HG02973 (cell line): ENCODE measurements around the gene IKBKG.
"Not testable (repeated sequence)": the region's sequence is repeated elsewhere in the genome, so short reads cannot be mapped to it uniquely, and the experiment has no call there.

Experiments
- ATAC-seq: cut with Tn5 transposase; IDR thresholded peaks from one replicate; pipeline ENCODE4 v1.9.1; 2021; ENCODE audit warnings: moderate library complexity; ENCODE audit not compliant: unreplicated experiment

The IKBKG gene

DNA sequence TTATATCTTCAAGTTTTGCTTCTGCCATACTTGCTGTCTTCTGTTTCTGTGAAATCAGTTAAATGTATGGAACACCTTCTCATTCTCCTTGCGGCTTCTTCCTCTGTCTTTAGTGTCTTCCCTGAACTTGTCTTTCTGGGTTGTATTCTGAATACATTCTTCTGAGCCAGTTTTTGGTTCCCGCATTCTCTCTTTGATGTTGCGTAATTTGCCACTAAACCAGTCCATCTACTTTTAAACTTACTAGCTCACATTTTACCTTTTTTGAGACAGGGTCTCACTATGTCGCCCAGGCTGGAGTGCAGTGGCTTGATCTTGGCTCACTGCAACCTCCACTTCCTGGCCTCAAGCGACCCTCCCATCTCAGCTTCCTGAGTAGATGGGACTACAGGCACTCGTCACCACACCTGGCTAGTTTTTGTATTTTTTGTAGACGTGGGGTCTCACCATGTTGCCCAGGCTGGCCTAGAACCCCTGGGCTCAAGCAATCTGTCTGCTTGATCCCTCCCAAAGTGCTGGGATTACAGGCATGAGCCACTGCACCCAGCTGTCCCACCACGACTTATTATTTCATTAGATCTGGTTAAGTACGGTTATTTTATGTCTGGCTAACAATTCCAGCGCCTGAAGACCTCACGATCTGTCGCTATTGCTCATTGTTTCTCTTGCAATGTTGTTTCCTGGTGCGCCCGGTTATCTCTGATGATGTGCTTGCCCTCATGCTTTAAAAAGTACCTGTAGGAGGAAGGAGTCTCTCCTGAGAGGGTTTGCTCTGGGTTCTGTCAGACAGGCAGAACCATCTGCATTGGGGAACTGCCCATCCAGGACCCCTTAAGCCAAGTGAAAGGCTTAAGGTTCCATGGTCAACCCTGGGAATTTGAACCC lies 21.6 kb upstream of the IKBKG start:
- ATAC-seq, result no peak

DNA sequence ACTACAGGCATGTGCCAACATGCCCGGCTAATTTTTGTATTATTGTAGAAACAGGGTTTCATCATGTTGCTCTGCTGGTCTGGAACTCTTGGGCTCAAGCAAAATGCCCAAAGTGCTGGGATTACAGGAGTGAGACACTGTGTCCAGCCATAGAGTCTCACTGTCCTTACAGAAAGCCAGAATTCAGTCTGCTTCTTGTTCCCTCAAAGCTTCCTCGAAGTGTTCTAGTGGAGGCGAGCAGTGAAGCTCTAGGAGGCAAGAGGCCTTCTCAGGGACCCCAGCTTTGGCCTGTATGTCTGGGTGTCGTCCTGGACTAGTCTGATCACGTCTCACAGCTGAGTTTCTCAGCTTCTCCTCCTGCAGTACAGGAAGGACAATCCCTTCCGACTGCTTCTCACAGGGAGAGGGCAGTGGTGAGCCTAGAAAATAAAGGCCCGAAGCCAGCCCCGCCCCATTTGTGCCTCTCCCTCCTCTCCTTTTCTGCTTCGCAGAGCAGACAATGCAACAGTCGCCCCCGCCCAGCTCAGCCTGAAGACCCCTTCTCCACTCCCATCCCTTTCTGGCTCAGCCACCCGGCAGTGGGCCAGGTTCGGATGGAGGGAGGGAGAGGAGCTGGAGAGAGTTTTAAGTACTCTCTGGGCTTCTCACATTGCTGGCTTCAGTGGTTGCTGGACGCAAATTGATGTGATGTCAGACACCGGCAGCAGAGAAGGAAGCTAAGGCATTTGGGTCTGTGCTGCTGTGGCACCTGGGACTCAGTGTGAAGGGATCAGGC lies 20.3 kb upstream of the IKBKG start:
- ATAC-seq, result peak; percentile 84

DNA sequence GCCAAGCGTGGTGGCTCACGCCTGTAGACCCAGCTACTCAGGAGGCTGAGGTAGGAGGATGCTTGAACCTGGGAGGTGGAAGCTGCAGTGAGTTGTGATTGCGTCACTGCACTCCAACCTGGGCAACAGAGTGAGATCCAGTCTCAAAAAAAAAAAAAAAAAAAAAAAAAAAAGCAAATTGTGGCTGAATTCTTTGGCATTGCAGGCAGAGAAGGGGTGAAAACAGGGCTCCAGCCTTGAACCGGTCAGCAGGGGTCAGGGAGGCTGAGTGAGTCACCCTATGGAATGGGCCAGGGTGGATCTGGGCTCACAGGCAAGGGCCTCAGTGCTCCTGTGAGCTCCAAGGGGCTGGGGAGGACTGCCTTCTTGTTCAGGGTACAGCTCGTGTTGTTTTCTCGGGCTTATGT lies 18.2 kb upstream of the IKBKG start:
- no peak for ATAC-seq

DNA sequence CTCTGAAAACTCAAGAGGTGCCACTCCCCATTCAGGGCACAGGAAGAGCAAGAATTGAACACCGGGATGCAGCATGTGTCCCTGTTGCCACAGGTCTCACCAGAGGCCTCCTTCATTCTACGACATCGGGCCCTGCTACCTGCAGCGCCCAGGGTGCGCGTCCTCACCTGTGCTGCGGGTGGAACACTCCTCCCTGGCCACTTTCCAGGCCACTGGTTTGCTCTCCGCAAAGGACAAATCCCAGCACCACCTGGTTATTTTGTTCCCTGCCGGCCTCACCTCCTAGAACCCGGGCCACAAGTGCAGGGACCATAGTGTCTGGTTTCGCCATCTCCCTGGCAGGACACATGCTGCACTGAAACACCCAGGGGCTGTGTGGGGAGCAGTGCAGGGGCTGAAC lies 17.1 kb upstream of the IKBKG start:
- no peak for ATAC-seq

DNA sequence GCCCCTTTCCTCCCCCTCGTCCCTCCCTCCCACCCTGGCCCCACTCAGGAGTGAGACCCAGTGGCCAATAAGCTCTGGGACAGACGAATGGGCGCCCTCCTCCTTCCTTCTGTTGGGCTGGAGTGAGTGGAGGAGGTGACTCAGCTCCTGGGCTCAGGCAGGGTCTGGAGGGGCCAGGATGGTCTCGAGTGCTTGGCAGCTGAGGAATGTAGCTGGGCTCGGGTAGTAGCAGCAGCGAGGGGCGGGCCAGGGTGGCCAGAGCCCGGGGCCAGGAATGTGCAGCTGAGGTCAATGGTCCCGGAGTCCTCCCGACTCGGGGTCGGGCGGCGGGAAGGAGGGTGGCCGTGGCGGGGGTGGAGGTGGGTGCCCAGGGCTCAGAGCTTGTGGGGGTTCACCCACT lies 15.8 kb upstream of the IKBKG start:
- ATAC-seq, result no peak

DNA sequence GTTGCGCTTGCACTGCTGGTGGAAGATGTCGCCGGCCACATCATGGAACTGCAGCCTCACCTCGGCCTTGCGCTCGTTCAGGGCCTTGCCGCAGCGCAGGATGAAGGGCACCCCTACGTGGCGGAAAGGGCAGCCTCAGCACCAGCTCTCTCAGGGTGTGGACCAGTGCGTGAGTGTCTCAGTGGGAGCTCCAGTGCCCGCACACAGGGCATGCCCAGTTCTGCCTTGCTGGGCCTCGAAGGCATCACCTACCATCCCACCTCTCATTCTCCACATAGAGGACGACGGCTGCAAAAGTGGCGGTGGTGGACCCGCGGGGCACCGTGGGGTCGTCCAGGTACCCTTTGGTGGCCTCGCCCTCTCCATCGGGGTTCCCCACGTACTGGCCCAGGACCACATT lies 14.7 kb upstream of the IKBKG start:
- no peak for ATAC-seq

DNA sequence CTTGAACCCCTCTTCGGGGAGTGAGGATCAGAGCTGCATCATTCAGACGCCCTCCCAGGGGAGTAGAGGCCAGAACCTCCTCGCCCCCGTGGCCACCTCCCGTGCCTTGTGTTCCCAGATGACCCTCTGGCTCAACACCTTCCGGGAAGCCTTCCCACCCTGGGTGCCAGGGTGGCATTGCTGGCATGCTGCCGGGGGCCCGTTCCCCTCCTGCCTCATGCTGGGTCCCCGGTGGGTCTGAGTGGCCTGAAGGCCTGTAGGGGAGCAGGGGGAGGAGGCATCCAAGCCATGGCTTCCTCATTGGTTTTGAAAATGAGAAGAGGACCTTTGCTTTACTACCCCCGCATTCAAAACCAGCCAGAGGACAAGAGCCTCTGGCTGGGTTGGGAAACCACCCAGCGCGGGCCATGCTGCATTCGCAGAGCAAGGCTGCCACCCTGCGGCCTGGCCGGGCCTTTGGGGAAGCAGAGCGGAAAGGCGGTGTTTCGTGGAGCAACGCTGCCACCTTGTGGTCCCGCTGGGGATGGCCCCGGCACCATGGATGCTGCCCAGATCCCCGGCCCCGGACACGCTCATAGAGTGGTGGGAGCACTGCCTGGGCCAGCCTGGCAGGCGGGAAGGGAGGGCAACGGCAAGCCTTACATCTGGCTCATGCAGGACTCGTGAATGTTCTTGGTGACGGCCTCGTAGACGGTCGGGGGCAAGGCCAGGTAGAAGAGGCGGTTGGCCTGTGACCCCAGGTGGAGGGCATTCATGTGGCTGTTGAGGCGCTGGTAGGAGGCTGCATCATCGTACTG lies 12.7 kb upstream of the IKBKG start:
- peak; percentile 76 for ATAC-seq

DNA sequence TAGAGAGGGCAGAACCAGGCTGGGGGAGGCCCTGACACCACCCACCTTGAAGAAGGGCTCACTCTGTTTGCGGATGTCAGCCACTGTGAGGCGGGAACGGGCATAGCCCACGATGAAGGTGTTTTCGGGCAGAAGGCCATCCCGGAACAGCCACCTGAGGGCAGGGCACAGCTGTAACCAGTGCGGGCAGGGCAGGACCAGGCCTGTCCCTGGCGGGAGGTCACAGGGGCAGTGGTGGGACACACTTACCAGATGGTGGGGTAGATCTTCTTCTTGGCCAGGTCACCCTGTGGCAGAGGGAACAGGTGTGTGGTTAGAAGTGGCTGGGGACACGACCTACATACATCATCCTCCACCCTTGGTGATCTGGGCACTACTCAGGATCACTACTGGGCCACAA lies 11.5 kb upstream of the IKBKG start:
- no peak for ATAC-seq

DNA sequence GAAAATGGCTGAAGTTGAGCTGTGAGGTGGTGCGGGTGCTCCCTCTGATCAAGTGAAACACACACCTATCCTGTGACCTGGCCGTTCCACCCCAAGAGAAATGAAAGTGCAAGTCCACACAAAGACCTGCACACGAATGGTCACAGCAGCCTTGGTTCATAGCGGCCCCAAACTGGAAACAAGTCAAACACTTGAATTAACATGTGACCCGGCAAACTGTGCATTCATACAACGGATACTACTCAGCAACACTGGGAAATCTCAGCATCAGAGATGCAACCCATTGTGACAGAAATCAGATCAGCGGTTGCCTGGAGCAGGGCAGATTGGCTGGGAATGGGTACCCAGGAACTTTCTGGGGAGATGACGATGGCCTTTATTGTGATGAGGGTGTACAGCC lies 8.3 kb upstream of the IKBKG start:
- no peak for ATAC-seq

DNA sequence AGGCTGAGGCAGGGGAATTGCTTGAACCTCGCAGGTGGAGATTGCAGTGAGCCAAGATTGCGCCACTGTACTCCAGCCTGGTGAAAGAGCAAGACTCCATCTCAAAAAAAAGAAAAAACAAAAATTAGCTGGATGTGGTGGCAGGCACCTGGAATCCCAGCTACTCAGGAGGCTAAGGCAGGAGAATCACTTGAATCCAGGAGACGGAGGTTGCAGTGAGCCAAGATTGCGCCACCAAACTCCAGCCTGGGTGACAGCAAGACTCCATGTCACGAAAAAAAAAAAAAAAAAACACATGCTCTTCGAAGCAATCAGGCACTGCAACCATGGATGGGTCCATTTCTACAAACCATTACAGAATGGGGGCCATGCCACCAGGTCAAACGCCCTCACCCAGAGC lies 7.1 kb upstream of the IKBKG start:
- ATAC-seq, result not testable (repeated sequence)

DNA sequence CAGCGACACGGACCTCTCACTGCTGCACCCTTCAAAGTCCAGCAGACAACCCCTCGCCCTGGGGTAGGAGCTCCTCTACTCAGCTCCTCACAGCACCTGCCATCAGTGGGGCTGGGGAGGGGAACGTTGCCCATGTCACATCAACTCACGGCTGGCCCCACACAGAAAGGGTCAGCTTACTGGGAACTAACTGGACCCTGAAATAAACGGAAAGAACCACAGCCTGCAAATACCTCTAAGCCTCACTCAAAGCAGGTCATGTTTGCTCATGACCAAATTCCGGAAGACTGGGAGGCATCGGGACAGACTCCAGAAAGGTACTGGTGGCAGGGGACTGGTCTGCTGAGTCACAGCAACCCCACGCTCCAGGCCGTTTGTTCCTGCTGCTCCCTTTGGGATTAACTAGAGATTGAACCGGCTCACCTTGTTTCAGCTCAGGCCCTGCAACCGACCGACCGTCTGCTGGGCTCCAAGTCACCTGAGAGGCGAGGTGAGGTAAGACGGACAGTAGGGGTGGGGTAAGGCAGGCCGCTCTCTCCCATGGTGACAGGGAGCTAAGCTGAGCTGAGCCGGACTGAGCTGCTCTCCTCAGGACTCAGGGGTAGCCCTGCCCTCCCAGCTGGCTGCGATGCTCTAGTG lies 6.4 kb upstream of the IKBKG start:
- no peak for ATAC-seq

DNA sequence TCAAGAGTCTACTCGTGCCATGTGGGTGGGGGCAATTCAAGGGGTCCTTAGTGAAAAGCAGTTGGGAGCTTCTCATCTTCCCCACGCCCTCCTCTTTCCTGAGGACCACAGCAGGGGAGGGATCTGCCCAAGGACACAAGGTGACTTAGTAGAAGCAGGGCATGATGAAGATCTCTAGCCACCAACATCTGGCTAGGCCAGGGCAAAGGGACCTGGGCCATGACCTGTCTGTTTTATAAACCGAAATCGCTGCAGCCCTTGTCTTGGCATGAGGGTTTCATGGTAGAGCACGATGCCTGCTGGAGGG lies 5.9 kb upstream of the IKBKG start:
- no peak for ATAC-seq

DNA sequence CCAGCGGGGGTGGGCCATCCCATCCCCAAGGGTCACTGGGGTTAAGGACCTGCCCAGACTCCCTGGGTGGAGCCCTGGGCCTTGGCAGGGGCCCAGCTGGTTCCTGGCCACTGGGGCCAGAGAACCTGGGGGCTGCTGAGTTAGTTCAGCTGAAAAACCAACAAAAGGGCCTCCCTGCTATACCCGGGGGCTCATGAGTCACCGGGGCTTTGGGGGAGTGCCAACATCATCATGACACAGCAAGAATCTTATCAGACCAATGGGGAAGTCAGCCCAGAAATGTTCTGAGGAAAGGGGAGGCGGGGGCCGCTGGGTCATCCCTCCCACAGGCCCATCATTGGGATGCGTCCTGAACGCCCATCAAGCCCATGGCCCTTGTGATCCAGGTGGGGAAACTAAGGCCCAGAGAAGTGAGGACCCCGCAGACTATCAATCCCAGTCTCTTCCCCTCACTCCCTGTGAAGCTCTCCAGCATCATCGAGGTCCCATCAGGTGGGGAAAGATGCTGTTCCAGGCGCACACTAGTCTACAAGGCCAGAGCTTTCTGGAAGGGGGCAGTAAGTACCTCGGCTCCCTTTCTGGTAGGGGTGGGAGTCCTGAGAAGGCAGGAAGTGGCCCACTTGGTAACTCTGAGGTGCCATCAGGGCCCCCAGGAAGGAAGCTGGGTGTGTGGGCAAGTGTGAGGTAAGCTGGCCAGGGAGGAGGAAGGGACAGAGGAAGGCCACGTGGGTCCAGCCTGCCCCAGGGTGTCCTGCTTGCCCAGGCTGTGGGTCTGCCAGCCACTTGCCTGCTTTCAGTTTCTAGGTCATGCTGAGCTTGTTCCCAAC lies 5.3 kb upstream of the IKBKG start:
- ATAC-seq, result no peak

DNA sequence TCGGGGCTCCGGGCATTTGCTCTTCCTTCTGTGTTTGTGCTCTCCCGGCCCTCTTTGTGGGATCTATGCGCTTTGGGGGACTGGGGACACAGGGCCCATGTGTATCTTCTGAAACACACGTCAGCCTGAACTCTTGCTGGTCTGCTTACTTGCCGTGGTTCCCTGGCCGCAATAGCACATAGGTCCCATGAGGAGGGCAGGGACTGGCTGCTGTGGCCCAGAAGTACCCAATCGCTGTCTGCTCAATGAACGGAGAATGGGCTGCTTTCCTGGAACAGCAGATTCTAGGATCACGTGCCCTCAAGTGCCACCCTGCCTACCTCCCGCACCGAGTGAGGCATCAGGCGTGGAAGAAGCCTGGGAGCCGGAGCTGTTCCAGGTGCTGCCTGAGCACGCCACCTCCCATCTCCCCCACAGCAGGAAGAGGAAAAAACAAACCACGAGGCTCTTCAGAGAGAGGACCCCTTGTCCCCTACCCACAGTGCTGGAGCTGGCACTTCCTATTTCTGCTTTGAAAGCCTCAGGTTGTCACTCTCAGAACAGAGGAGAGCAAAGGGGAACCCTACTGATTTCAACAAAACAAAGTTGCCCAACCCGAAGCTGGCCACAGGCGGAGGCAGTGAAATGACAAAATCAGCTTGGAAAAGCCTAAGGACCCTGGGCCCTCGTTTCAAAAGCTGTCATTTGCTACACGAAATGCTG lies 4.5 kb upstream of the IKBKG start:
- ATAC-seq, result no peak

DNA sequence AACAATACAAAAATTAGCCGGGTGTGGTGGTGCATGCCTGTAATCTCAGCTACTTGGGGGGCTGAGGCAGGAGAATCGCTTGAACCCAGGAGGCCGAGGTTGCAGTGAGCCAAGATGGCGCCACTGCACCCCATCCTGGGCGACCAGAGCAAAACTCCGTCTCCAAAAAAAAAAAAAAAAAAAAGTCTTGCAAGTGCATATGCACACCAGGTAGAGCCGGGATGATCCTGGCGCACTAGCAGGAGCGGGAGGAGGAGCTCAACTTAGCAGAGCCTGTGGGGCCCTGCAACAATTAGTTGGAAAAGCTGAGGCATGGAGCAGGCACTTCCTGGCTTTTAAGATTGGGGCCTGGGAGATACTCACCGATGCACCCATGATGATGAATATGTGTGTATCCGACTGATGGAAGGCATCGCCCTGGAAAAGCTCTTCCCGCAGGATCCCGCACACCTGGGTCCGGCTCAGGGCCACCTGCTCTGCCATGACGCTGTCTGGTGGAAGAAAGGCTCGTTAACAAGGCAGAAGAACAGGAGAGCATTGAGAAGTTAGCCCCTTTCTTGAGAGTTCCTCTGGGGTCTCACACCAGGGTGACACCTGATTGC lies 1.6 kb upstream of the IKBKG start:
- no peak for ATAC-seq

DNA sequence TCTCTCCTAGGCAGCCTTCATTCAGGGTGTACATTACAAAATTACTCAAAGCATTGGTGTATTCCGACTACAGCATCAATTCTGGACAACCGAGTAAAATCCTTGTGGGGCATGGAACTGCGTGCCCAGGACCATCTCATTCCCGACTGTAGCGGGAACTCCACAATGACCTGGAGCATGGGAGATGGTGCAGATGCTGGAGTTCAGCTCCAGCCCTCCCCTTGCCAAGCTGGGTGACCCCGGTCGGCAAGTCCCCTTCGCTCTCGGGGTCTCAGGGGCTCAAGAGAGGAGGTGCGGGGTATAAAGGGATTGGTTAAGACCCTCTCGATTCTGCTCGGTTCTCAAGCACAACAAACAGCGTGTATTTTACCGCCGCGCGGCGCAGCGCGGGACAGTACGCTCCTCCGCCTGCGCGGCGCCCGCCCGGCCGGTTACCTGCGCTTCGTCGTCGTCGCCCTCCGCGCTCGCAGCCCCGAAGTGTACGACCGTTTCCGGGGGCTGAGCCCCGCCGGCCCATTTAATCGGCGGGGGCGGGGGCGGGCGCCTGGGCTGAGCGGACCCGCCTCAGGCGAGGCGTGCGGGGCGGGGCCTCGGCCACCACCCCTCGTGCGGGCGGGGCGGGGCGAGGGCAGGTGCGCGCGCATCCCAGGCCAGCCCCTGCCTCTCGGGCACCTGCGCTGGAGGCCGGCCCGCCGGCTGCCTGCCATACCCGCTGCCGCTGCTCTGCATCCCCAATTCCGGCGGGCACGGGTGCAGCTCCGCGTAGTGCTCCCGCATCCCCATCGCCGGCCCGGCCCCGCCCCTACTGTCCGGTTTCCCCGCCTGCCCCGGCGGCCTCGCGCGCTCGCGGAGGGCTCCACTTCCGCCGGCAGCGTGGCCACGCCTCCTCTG lies 821 bp upstream of the IKBKG start, which contains the start of gene G6PD:
TSS of gene G6PD (minus strand) at position 493 of the 891 bp plus-strand sequence. CDS start 691 bp downstream, outside the sequence.
- ATAC-seq, result peak; percentile 39

DNA sequence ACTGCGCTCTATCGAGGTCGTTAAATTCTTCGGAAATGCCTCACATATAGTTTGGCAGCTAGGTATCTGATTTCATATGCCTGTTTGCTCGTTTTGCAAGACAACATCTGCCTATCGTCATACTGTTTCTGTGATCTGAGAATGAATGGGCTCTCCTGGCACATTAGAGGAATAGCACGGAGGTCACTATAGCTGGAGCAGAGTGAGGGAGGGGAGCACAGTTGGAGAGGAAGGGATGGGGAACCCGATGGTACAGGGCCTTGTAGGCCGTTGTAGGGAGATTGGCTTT lies 552 bp downstream of the IKBKG start:
- no peak for ATAC-seq

DNA sequence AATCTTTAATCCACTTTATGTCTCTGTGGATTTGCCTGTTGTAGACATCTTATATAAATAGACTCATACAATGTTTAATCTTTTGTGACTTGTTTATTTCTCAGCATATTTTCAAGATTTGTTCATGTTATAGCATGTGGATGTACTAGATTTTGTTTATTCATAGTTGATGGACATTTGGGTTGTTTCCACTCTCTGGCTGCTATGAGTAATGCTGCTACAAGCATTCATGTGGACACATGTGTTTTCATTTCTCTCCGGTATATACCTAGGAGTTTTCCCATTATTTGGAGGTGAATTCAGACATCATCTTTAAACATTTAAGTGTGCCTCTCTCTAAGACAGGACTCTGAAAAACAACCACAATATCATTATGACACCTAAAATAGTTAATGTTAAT lies 2.3 kb downstream of the IKBKG start:
- ATAC-seq, result no peak
